GM13977 (cell line): ENCODE results near the gene IL1R1.
"Not testable (repeated sequence)": the region's sequence is repeated elsewhere in the genome, so short reads cannot be mapped to it uniquely, and the experiment has no call there.

Source experiments
- DNase-seq: peaks from one replicate; pipeline ENCODE4 v3.0.0; 2012; ENCODE audit warnings: low spot score
- in situ Hi-C: fragments of 300-500 bp; cut with MboI; formaldehyde crosslinking; loops from one replicate; pipeline ENCODE4 v1.12.0; 2022; ENCODE audit warnings: low sequenced_read_pairs, low pct_unique_long_range_greater_than_20kb, mixed read lengths, inconsistent platforms; ENCODE audit not compliant: unreplicated experiment
- TF ChIP-seq, protein P1 (sequence below): IDR thresholded peaks from 2 replicates; pipeline ENCODE4 v1.5.1; 2012; ENCODE audit warnings: mild to moderate bottlenecking, control low read depth; ENCODE audit not compliant: insufficient read depth; ENCODE audit errors: extremely low read depth, missing control alignments

Gene IL1R1

GRCh38 chr2:102100371-102101096 is 42.0 kb upstream of the IL1R1 start:
- TF ChIP-seq, protein P1, sequence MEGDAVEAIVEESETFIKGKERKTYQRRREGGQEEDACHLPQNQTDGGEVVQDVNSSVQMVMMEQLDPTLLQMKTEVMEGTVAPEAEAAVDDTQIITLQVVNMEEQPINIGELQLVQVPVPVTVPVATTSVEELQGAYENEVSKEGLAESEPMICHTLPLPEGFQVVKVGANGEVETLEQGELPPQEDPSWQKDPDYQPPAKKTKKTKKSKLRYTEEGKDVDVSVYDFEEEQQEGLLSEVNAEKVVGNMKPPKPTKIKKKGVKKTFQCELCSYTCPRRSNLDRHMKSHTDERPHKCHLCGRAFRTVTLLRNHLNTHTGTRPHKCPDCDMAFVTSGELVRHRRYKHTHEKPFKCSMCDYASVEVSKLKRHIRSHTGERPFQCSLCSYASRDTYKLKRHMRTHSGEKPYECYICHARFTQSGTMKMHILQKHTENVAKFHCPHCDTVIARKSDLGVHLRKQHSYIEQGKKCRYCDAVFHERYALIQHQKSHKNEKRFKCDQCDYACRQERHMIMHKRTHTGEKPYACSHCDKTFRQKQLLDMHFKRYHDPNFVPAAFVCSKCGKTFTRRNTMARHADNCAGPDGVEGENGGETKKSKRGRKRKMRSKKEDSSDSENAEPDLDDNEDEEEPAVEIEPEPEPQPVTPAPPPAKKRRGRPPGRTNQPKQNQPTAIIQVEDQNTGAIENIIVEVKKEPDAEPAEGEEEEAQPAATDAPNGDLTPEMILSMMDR = no peak
- in situ Hi-C loops = no loop called here
- no peak for DNase-seq

DNA sequence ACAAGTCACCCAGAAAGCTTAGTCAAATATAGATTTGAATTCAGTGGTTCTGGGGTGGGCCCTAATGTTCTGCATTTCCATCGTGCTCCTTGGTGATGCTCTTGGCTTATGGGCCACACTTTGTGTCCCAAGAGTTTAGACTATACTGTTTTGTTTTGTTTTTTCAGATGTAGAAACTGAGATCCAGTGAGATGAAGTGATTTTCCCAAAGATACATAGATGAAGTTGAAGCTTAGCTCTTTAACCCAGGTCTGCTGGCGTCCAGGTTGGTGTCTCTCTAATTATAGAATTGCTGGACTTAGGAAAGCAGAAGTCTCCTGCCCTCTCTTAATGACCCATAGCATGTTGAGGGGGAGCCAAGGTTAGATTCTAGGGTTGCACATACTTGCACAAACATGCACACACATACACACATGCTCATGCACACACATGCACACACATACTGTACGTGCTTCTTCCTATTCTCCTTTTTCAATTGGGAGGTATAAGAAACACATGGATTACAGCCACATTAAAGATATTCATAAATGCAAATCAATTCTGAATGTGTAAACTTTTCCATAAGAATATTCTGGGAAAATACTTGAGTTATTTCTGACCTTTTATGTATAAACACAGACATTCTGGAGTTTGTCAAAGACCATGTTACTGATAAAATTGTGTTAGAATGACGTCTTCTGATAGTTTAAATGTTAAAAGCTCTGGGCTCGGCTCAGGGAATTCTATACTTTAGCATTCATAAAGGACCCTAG is 41.3 kb upstream of the IL1R1 start:
- TF ChIP-seq, protein P1 = no peak
- in situ Hi-C loops = no loop called here
- no peak for DNase-seq

- in situ Hi-C loops = no loop called here
- TF ChIP-seq, protein P1 = no peak
- no peak for DNase-seq
Measured at GRCh38 chr2:102101849-102102635, 40.5 kb upstream of the IL1R1 start.

- DNase-seq, in situ Hi-C loops: not testable (repeated sequence)
Measured at GRCh38 chr2:102102636-102102948, 40.0 kb upstream of the IL1R1 start.

DNA sequence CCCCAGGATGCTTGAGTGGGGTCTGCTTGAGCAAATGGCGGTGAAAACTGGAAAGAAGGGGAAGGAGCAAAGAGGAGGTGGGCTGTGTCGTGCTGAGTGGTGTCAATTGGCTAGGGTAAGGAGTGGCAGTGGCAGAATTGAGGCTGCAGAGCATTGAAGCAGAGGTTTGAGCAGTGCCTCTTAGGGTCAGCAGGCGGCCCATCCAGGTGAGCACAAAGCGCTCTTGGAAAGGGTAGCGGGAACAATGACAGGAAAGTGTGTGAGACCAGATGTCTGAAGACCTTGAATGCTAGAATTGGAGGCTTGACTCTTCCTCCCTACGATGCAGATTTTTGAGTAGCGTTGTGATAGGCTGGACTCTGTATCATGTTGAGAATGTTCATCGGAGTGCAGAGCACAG is 39.3 kb upstream of the IL1R1 start:
- in situ Hi-C loops = no loop called here

GRCh38 chr2:102103992-102104871 is 38.3 kb upstream of the IL1R1 start:
- TF ChIP-seq, protein P1 = no peak
- in situ Hi-C loops = no loop called here
- DNase-seq = peak; percentile 21

More for the DNA sequence above, 39.3 kb upstream of the IL1R1 start:
- TF ChIP-seq, protein P1 = no peak
- no peak for DNase-seq
